Transverse colon (tissue), 4 donors: ENCODE data around the gene LGR6. TPM values are rescaled to one million over a fixed set of nuclear protein-coding genes. Genes with fewer than 3 reads are reported as not detected.

Experiments used
- DNase-seq: peaks from one replicate; pipeline ENCODE4 v3.0.0-alpha.2; 2019
- H3K27ac ChIP-seq, 4 donors: fragments of 200-600 bp; sonication (generic); 2 replicates each; pipeline ENCODE4 v1.5.1; 2016 to 2018; ENCODE audit warnings: inconsistent platforms in 4 of 4
- H3K27me3 ChIP-seq: fragments of 200-600 bp; sonication (generic); 2 replicates; pipeline ENCODE4 v1.5.1; 2017; ENCODE audit warnings: inconsistent platforms
- H3K36me3 ChIP-seq, 4 donors: fragments of 200-600 bp; sonication (generic); 2 replicates each; pipeline ENCODE4 v1.5.1; 2017 to 2019; ENCODE audit warnings: inconsistent platforms in 4 of 4
- H3K4me1 ChIP-seq, 4 donors: fragments of 200-600 bp; sonication (generic); 2 replicates each; pipeline ENCODE4 v1.5.1; 2017 to 2020; ENCODE audit warnings: inconsistent platforms in 4 of 4
- H3K4me3 ChIP-seq, 4 donors: fragments of 200-600 bp; sonication (generic); 1 replicate in 1 of 4; 2 replicates in 3 of 4; pipeline versions ENCODE4 v1.5.1 to v1.6.1; 2017 to 2019; ENCODE audit warnings: inconsistent platforms in 4 of 4
- H3K9me3 ChIP-seq, 2 donors: fragments of 200-600 bp; sonication (generic); 2 replicates each; pipeline ENCODE4 v1.5.1; 2017 to 2019; ENCODE audit warnings: inconsistent platforms in 2 of 2
- CTCF ChIP-seq, 5 experiments: fragments of 200-600 bp in 3 of 5; fragments of 450-650 bp in 2 of 5; sonication (generic) in 3 of 5; IDR thresholded peaks; 1 replicate in 2 of 5; 2 replicates in 3 of 5; pipeline ENCODE4 v1.5.1; 2016 to 2017; ENCODE audit warnings: antibody characterized with exemption in 5 of 5, inconsistent platforms in 3 of 5, mild to moderate bottlenecking in 2 of 5, moderate library complexity in 1 of 5
- EP300 ChIP-seq: sonication (generic); formaldehyde crosslinking; IDR thresholded peaks from one replicate; pipeline ENCODE4 v1.6.1; 2017; ENCODE audit warnings: antibody characterized with exemption, low read depth
- POLR2A ChIP-seq: fragments of 450-650 bp; IDR thresholded peaks from one replicate; pipeline ENCODE4 v1.6.1; 2016; ENCODE audit warnings: antibody characterized with exemption, mild to moderate bottlenecking, moderate library complexity
- POLR2AphosphoS5 ChIP-seq, 3 donors: sonication (generic); formaldehyde crosslinking; IDR thresholded peaks; one replicate each; pipeline ENCODE4 v1.6.1; 2016; ENCODE audit warnings: antibody characterized with exemption in 3 of 3
- WGBS, 2 donors: methylation state at CpG; one replicate each; pipeline ENCODE4 v1.1.5; 2018; ENCODE audit warnings: low coverage in 1 of 2; 5-methylcytosine and 5-hydroxymethylcytosine counted together
- in situ Hi-C, 4 donors: fragments of 200-750 bp; cut with MboI; loops; one replicate each; pipeline versions ENCODE4 v1.15.0 to v1.15.1; 2017; ENCODE audit warnings: low sequenced_read_pairs in 3 of 4, low pct_ligation_motif_present in 1 of 4, low pct_unique_long_range_greater_than_20kb in 1 of 4
- intact Hi-C: fragments of 100-400 bp; cut with DNase I; formaldehyde crosslinking; loops from one replicate; pipeline ENCODE4 v1.15.1; 2023; ENCODE audit warnings: low total_unique reads
- total RNA-seq, 4 donors: library from RNA; depleted of rRNA; stranded (reverse); fragments of >200 nt; gene quantifications; one replicate each; pipeline ENCODE4 v1.1.0, GENCODE V29; 2016

Gene LGR6
- total RNA-seq, 4 donors from 2014 or later, result 0.41 to 1.6 TPM; not detected in 2

- DNase-seq, result no peak
- Histone ChIP-seq H3K27ac (no peak overlapping the region), H3K36me3 (no peaks in the 10 kb centered on the region), H3K27me3 (no peaks in the 10 kb centered on the region), H3K9me3 (no peaks in the 10 kb centered on the region), H3K4me3 (no peak overlapping the region), H3K4me1 (peaks cover 0 to 15% (median 4%) of the 10 kb centered on the region in 4 donors)
- TF ChIP-seq POLR2AphosphoS5 (IDR thresholded peaks at IDR 0.05) (no peak), CTCF (IDR thresholded peaks at IDR 0.05) (no peak), EP300 (no peak), POLR2A (no peak)
- in situ Hi-C loops, result no loop called here
- intact Hi-C loops, result no loop called here
- WGBS, 2 donors, result 93% methylated on average over 10 of the region's 10 CpGs; no CpG with 5 or more reads in 1 of the 2 donors
These were observed 35.7 kb upstream of the LGR6 start for GRCh38 chr1:202157945-202158344.

DNA sequence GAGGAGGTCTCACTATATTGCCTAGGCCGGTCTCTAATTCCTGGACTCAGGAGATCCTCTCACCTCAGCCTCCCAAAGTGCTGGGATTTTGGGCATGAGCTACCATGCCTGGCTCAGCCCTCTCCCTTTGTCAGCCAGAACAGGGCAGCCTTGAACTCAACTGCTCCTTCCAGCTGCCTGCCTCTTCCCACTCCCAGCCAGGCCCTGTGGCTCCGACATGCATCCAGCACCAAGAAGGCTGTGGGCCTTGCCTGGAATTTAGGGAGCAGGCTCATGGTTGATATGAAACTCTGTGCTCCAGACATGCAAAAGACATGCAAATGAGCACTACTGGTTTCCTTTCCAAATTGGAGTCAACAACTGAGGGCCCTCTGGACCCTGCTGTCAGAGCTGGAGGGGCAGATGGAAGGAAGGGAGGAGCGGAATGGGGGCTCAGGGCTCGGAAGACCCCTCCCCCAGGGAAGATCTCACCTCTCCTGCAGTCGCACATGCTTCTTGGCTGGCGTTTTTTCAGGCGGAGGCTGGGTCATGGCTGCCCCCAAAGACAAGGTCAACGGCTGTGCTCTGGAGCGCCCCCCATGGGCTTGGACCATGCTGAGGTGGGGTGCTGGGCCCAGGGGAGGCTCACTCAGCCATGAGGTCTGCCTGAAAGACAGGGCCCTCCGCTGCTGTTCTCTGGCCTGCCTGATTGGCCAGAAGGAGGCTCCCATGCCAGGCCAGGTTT is 34.6 kb upstream of the LGR6 start:
- Histone ChIP-seq H3K27ac (peak overlapping the region; percentile 67 to 75 (median 70)), H3K36me3 (no peaks in the 10 kb centered on the region), H3K27me3 (no peaks in the 10 kb centered on the region), H3K9me3 (no peaks in the 10 kb centered on the region), H3K4me3 (peak overlapping the region in 3 of 4 donors; percentile 9 to 41 (median 25)), H3K4me1 (peaks cover 0 to 15% (median 4%) of the 10 kb centered on the region in 4 donors)
- 77 to 92% methylated on average over 2 to 10 of the region's 10 CpGs for WGBS, 2 donors
- TF ChIP-seq CTCF (IDR thresholded peaks at IDR 0.05) (no peak), POLR2A (no peak), EP300 (no peak), POLR2AphosphoS5 (IDR thresholded peaks at IDR 0.05) (no peak)
- no peak for DNase-seq
- intact Hi-C loops, result no loop called here
- in situ Hi-C loops, result no loop called here

DNA sequence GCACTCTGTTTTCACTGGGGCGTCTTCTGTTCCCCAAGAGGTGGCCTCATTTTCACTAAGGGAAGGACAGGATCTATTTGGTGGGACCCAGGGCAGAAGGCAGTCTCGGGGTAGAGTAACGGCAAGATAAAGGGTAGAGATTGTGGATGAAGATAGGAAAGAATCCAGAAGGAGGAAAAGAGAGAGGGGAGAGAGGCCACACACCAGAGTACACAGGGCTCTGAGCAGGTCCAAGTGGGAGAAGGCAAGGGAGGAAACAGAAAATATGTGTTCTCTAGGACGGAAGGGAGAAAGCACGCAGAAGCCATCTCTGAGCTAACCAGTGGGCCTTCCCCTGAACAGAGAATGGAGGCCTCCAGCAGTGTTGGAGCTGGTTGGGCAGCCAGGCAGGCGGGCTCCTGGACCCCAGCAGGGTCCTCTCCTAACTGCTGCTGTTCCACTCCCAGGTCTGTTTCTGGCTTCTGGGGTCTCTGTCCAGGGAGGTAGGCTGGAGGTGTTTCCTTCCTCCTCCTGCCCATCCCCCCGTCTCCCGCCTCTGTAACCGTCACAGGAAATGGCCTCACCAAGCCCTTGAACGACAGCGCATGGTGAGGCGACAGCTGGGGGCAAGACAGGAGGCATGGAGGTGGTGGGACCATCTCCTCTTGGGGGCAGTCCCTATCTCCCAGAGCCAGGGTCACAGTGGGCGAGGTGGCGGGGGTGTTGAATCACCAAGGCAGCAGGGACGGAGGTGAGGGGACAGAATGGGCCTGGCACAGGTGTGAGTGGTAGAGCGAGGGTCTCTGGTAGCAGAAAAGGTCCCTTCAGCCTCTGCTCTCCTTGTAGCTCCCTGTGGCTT is 33.8 kb upstream of the LGR6 start:
- Histone ChIP-seq H3K4me1 (peaks cover 0 to 18% (median 4%) of the 10 kb centered on the region in 4 donors), H3K27me3 (no peaks in the 10 kb centered on the region), H3K9me3 (no peaks in the 10 kb centered on the region), H3K36me3 (no peaks in the 10 kb centered on the region), H3K27ac (peak overlapping the region; percentile 67 to 75 (median 70)), H3K4me3 (peak overlapping the region in 3 of 4 donors; percentile 9 to 41 (median 25))
- WGBS, 2 donors, result 65 to 97% methylated on average over 3 to 16 of the region's 16 CpGs
- intact Hi-C loops (loop anchor here (2.0 kb wide), 1 partner anchor 47 kb away; no protein-coding TSS in a partner anchor), in situ Hi-C loops (no loop called here)
- DNase-seq, result peak; percentile 60
- TF ChIP-seq CTCF (IDR thresholded peaks at IDR 0.05), result no peak

GRCh38 chr1:202160377-202160940 is 33.1 kb upstream of the LGR6 start, which contains the start of gene PTPN7:
PTPN7 (minus strand) TSS chr1:202160602; CDS start chr1:202159402, 1,200 bp downstream.
- peaks cover 0 to 11% (median under 1%) of the 10 kb centered on the region in 4 donors for H3K4me1 ChIP-seq
- WGBS, 2 donors, result 64% methylated on average over 17 of the region's 17 CpGs; no CpG with 5 or more reads in 1 of the 2 donors
- no peak for TF ChIP-seq POLR2AphosphoS5 (IDR thresholded peaks at IDR 0.05)
- no peak for TF ChIP-seq POLR2A
- no peak for TF ChIP-seq EP300
- peak in 1 of 5 experiments; percentile 15 for TF ChIP-seq CTCF (IDR thresholded peaks at IDR 0.05)
- intact Hi-C loops (loop anchor here (2.0 kb wide), 1 partner anchor 48 kb away; no protein-coding TSS in a partner anchor), in situ Hi-C loops (no loop called here)
- no peaks in the 10 kb centered on the region for H3K9me3 ChIP-seq
- peak within 1 kb of the TSS in 3 of 4 donors; percentile 9 to 41 (median 25) for H3K4me3 ChIP-seq
- H3K36me3 ChIP-seq, result no peaks in the 10 kb centered on the region
- DNase-seq, result peak; percentile 61
- H3K27me3 ChIP-seq, result no peaks in the 10 kb centered on the region
- H3K27ac ChIP-seq, result peak within 1 kb of the TSS; percentile 67 to 75 (median 70)
